HG03039 (cell line): ENCODE results near the gene ADCY2.

ENCODE experiments used
- ATAC-seq: cut with Tn5 transposase; IDR thresholded peaks from one replicate; pipeline ENCODE4 v1.9.1; 2021; ENCODE audit warnings: mild to moderate bottlenecking, moderate library complexity; ENCODE audit not compliant: unreplicated experiment

The ADCY2 gene

GRCh38 chr5:7495131-7495517 is 99.2 kb downstream of the ADCY2 start:
- ATAC-seq = no peak

- no peak for ATAC-seq
Observed at GRCh38 chr5:7500256-7500655, 104.3 kb downstream of the ADCY2 start.

- no peak for ATAC-seq
Observed at GRCh38 chr5:7501061-7501460, 105.1 kb downstream of the ADCY2 start.

GRCh38 chr5:7503564-7503963 is 107.6 kb downstream of the ADCY2 start:
- ATAC-seq = no peak

- ATAC-seq = no peak
Observed at GRCh38 chr5:7515284-7515914, 119.5 kb downstream of the ADCY2 start.

- no peak for ATAC-seq
Observed at GRCh38 chr5:7516253-7516652, 120.3 kb downstream of the ADCY2 start.

GRCh38 chr5:7517006-7517405 is 121.1 kb downstream of the ADCY2 start:
- ATAC-seq = no peak

- ATAC-seq = no peak
Observed at GRCh38 chr5:7518947-7519560, 123.1 kb downstream of the ADCY2 start.

- ATAC-seq = no peak
Observed at GRCh38 chr5:7519564-7519963, 123.6 kb downstream of the ADCY2 start.

- no peak for ATAC-seq
Observed at GRCh38 chr5:7529880-7530279, 133.9 kb downstream of the ADCY2 start.

- ATAC-seq = no peak
Observed at GRCh38 chr5:7533941-7534340, 138.0 kb downstream of the ADCY2 start.

GRCh38 chr5:7534505-7534904 is 138.6 kb downstream of the ADCY2 start:
- ATAC-seq = no peak

- ATAC-seq = no peak
Observed at GRCh38 chr5:7537573-7537972, 141.6 kb downstream of the ADCY2 start.

GRCh38 chr5:7539571-7539970 is 143.6 kb downstream of the ADCY2 start:
- no peak for ATAC-seq

GRCh38 chr5:7540736-7541485 is 145.0 kb downstream of the ADCY2 start:
- ATAC-seq = no peak

GRCh38 chr5:7541898-7542297 is 146.0 kb downstream of the ADCY2 start:
- ATAC-seq = no peak

GRCh38 chr5:7546555-7546954 is 150.6 kb downstream of the ADCY2 start:
- no peak for ATAC-seq

GRCh38 chr5:7548596-7548995 is 152.7 kb downstream of the ADCY2 start:
- no peak for ATAC-seq

- ATAC-seq = no peak
Observed at GRCh38 chr5:7565559-7565958, 169.6 kb downstream of the ADCY2 start.

- ATAC-seq = no peak
Observed at GRCh38 chr5:7576023-7576715, 180.2 kb downstream of the ADCY2 start.

- ATAC-seq = no peak
Observed at GRCh38 chr5:7577381-7577780, 181.4 kb downstream of the ADCY2 start.

- no peak for ATAC-seq
Observed at GRCh38 chr5:7578071-7578470, 182.1 kb downstream of the ADCY2 start.
